Stimulated activated CD4-positive, alpha-beta T cell treated with anti-CD3 and anti-CD28 coated beads, Interleukin-4, amount 100 ng/mL, for 48 hours (primary cell): ENCODE measurements around the gene GDE1.

Experiments
- DNase-seq, 2 donors: peaks; one replicate each; pipeline ENCODE4 v3.0.0-alpha.2; 2020; ENCODE audit warnings: low read depth in 2 of 2

Gene GDE1

DNA sequence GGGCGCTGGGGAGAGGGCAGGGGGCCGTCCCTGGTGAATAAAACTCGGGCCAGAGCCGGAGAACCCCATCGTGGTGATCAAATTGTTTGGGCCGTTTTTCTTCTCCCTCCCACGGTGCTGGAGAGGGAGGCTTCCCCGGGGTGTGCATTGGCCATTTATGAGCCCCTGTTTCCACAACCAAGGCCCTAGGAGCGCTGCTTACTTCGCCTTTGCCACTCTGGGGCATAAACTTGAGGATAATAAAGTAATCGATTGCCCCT is 2.4 kb upstream of the GDE1 start:
- no peak for DNase-seq

DNA sequence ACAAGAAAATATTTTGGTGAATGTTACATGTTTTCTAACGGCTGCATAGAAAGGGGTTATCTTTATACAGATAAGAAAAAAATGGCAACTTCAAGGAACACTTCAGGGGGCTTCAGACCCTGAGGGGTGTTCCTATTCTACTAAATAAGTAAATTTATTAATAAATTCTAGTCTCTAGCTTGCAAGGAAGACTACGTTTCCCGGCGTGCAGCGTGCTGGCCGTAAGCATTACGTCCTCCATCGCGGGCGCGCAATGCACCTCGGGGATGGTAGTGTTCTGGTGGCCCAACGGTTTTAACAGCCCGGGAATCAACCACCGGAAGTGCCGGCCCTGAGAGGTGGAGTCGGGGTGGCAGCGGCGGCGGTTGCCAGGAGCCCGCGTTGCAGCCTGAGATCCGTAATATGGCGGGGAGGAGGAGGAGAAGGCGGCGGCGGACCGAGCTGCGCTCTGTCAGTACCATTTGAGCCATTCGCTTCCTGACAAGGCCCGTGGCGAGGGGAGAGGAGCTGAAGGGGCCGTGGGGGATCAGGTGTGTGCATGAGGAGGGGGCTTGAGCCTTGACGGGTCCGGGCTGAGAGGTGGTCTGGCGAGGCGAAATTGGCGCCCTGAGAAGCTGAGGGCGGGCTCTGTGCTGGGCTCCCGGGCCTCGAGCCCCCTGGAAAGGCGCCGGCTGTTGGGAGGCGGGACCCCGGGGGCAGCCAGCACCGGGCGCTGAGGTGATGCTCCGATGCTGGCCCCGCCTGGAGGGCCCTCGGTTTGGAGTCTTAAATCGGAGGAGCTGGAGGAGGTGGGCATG is 1.9 kb upstream of the GDE1 start, which contains the start of gene CCP110:
Gene CCP110, plus strand, starts transcription at position 384 of the 797 bp plus-strand sequence. CDS start 3,940 bp downstream, outside the sequence.
- DNase-seq: peak; percentile 92 to 94

DNA sequence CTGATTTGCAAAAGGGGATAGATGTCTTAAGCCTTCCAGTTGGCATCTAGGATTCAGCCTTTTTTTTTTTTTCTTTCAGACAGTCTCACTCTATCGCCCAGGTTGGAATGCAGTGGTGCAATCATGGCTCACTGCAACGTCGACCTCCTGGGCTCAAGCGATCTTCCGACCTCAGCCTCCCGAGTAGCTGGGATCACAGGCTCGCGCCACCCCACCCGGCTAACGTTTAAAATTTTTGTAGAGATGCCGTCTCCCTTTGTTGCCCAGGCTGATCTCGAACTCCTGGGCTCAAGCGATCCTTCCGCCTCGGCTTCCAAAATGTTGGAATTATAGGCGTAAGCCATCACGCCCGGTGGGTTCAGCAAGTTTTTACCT is 1.3 kb upstream of the GDE1 start:
- DNase-seq: no peak

DNA sequence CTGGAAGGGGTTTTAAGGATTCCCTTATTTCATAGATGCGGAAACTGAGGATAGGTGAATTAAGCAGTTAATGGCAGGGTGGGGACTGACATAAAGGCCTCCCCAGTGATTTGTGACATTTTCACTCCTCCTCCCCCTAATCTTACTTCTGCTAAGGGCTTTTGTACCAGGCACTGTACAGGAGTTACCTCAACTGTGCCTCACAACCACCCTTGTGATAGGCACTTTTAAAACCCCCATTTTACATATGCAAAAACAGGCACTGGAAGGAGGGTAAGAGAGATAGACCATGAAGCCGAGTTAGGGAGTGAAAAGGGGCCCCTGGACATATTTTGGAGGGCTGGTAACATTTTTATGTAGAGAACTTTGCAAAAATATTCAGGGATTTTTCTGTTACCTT is 862 bp upstream of the GDE1 start:
- no peak for DNase-seq

DNA sequence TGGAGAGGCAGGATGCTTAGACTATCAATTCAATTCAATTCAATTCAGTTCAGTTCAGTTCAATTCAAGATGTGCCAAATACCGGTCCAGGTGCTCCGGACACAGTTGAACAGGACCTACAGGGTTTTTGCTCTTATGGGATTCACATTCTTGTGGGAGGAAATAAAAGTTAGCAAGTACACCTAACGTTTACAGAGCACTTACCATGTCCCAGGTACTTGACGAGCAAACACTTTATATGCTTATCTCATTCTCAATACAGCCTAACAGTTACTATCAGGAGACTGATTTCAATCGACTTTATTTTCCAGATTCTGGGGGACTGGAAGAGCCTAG is 467 bp upstream of the GDE1 start:
- DNase-seq: no peak

DNA sequence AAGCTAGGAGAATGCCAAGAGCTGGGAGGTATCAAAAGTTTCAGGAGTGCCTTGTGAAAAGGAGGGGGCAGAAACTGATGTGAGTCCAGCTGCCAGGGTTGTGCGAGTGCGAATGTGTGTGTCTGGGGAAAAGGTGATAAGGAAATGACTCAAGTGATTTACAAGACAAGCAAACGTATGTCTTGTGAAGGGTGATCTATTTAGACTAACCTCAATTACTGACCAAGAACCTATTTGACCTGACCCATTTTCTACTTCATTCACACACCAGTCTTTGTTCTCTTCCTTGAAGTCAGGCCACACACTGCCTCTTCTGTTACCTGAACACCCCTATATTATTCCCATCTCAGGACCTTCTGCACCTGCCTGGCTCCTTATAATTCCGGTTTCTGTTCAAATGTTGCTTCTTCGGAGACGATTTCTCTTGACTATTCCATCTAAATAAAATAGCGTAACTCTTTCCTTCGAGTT is 1.0 kb downstream of the GDE1 start:
- no peak for DNase-seq

DNA sequence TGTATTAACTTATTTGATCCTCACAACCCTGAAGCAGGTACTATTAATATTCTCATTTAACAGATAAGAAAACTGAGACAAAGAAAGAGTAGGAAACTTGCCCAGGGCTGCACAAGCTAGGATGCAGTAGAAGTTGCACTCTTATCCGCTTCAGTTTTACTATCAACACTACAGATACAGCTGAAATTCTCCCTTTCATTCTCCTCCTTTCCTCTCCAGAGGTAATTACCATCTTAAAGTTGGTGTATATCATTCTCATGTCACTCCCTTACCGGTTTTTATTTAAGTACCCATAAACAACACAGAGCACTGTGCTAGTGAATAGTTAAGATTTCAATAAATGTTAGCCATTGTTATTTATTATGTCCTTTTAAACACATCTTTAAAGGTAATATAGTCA is 3.5 kb downstream of the GDE1 start:
- DNase-seq: no peak

DNA sequence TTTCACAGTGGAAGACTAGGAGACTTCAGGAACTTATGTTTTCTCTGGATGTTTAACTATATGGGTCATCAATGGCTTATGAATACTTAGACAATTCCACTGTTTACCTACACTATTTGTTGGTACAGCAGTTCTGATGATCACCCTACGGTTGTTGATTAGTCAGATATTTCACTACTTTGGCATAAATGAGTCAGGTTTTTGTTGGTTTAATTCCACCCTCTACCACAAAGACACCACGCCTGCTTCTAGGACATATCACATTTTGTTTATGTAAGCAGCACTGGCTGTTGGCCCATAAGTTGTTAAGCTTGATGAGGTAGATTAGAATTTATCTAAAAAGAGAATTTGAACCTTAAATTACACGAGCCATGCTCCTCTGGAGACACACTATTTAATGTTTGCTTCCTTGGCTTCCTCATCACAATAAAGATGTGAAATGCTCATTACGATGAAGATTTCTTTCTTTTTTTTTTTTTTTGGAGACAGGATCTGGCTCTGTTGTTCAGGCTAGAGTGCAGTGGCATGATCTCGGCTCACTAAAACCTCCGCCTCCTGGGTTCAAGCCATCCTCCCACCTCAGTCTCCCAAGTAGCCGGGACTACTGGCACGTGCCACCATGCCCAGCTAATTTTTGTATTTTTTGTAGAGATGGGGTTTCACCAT is 4.3 kb downstream of the GDE1 start:
- no peak for DNase-seq

DNA sequence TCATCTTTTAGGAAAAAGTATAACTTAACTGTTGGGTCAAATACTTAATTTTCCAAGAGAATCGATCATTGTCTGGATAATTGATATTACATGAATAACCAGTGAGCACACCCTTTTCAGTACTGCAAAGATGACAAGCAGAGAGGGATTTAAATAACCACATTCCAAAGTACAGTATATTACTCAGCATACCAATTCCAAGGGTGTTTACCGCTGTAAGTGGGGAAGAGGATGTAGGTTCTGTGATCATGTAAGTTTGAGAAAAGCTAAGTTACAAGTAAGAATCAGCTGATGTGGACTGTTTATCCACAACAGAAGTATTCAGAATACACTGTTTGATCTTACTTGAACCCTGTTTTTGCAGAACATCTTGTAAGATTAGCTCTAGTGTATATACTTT is 6.1 kb downstream of the GDE1 start:
- no peak for DNase-seq

DNA sequence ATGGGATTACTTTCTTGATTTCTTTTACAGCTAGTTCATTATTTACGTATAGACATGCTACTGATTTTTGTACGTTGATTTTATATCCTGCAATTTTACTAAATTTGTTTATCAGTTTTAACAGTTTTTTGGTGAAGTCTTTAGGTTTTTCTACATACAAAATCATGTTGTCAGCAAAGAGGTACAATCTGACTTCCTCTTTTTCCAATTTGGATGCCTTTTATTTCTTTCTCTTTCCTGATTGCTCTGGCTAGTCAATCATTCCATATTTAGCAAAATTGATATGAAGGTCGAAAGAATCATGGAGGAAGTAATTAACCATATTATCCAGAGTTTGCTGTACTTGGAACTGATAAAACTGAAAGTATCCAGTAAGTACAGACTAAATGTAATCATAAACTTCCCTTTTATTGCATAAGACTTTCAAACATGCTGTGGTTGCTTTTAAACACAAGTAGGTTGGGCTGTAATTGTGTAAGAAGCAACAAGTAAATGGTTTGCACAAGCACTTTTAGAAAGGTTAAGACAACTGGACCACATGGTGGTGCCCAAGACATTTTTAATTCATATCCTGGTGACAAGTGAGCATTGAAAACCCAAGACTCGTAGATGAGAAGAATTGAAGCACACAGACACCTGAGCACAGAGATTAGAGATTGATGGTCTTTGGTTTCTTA is 8.4 kb downstream of the GDE1 start:
- no peak for DNase-seq

DNA sequence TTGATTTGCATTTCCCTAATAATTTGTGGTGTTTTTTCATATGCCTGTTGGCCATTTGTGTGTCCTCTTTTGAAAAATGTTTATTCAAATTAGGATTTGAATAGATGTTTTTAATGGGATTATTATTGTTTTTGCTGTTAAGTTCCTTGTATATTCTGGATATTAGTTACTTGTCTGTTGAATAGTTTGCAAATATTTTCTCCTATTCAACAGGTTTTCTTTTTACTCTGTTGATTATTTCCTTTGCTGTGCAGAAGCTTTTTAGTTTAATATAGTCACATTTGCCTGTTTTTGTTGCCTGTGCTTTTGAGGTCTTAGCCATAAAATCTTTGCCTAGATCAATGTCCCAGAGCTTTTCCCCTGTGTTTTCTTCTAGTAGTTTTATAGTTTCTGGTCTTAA is 9.6 kb downstream of the GDE1 start:
- DNase-seq: no peak

DNA sequence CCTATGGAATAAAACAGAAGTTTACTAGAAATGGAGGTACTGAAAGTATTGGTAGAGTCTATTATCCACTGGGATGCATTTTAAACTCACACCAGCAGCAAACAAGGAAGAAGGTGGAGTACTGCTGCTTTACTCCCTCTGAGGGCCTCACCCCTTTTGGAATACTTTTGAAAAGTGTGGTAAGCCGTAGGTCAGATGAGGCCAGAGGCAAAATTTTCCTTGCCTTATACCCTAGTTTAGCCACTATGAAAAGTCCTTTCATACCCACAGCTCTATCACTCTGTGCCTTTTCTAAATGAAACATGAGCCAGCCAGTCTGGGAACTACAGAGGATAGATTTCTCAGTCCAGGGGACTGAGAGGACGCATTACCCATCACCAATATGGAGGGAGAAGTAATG is 14.0 kb downstream of the GDE1 start:
- DNase-seq: no peak

DNA sequence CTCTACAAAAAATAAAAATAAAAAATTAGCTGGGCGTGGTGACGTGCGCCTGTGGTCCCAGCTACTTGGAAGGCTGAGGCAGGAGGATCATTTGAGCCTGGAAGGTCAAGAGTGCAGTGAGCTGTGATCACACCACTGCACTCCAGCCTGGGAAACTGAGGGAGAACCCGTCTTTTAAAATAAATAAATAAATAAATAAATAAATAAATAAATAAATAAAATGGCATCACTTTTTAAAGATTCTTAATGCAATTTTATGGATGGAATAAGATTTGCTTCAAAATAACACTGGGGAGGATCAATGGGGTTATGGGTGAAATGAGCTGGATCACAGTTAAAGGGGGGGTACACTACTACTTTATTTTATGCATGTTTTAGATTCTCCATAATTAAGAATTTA is 14.9 kb downstream of the GDE1 start:
- DNase-seq: no peak

DNA sequence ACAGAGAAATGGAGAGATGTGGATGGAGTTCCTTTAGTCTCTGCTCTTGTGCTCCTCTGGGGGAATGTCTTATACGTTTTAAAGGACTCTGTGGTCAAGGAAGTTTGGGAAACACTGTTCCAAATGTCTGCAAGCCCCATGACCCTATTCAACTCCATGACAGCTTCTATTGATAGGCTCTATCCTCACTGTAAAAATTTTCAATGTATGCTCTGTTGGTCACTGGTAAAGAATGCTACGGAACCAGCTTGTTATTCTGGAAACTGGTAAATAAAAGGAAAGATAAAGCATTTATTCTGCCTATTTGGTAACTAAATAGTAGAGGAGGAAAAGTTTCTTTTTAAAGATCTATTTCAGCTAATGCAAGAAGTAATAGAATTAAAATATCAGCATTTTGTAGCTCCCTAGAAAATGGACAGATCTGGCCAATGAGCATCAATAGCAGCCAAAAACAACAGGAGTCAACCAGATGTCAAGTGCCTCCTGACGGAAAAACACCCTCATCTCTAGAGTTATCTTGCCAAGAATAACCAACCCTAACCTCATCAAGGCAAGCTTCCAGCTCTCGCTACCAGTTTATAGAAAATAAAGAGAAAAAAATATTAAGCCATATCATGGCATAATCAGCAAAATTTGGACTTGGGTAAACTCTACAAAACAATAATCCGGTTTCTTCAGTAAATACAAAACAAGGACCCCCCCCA is 16.1 kb downstream of the GDE1 start:
- no peak for DNase-seq

DNA sequence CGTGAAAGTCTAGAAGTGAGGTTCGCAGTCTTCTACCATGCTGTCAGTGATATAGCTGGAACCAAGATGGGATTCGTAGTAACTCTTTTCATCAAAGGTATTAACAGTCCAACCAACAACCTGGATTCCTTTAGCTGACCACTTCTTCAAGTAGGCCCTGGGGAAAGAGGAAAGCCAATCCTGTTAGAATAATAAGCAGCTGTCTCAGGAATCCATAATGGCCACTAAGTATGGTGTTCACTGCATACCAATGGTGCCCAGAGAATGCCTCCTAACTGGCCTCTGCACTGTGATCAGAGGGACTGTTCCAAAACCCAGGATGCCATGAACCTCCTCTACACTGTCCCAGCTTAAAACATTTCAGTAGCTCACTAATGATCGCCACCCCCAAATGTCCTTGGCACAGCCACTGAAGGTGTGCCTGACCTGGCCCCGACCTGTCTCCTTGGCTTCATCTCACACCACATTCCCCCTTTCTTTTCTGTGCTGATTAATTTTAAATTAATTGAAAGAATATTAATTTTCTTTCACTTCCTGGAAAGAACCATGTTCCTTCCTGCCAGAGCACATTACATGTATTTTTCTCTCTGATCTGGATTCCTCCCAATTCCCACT is 18.3 kb downstream of the GDE1 start:
- no peak for DNase-seq

DNA sequence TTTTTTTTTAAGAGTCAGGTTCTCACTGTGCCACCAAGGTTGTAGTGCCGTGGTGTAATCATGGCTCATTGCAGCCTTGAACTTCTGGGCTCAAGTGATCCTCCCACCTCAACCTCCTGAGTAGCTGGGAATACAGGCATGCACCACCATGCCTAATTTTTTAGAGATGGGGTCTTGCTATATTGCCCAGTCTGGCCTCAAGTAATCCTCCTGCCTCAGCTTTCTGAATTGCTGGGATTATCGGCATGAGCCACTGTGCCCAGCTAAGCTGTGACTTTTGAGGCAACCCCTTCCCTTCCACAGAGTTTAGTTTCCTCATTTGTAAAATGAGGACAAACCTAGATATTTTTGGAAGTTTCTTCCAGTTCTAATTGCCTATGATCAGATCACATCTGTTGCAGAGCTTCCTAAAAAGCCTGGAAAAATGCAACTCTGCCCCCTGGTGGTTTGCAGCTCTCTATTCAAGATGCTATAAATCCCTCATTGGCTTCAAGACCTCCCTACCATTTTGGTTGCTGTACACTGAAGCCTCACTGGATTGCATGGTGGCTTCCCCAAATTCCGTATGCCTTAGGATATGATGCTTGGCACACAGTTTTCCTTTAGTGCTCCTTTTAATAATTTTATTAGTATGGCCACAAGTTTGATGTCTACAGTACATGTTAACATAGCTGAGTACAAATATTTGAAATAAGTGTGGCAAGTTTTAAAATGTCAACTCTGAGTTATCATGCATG is 19.3 kb downstream of the GDE1 start:
- DNase-seq: peak; percentile 52 to 53

DNA sequence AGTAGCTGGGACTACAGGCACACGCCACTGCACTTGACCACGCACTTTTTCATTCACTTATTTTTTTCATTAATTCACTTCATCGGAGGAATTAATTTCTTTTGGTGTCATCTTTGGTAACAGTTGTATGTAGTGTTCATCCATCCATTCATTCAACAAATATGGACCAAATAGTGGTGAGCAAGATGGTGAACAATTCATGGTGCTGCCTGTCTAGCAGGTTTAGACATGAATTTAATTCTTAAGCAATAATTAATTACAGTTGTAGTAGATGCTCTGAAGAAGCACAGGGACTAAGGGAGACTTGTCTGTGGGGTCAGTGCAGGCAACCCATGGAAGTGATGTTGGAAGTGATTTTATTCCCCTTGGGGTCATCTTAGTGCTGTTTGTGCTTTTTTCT is 22.4 kb downstream of the GDE1 start:
- DNase-seq: no peak

DNA sequence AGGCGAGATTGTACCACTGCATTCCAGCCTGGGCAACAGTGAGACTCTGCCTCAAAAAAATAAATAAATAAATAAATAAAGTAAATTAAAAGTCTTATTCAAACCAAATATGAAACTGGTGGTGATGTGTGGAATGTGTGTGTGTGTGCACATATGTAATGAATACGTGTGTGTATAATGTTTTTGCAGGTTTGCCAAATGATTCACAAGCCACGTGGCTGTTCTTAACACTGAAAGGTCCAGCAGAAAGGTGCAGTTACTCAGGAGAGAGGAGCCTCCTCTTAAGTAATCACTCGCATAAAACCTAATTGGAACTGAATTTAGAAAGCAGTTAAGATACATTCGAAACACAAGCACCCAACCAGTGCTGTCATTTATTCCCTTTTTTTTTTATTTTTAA is 22.9 kb downstream of the GDE1 start:
- no peak for DNase-seq

DNA sequence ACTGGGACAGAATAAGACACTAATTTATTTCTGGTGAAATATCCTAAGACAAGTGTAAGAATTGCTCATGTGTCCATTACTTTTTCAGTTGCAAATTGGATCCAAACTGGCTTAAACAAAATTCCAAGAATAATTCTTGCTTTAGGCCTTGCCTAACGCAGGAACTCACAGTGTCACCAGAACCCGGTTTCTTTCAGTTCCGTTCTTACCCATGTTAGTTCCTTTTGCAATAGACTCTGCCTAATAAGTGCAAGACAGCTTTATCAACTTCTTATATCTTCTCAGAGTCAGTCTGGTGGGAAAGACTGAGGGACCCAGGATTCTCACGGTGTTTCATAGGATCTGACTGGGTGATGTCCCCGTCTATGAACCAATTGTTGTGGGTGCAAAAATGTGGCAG is 24.7 kb downstream of the GDE1 start:
- no peak for DNase-seq

DNA sequence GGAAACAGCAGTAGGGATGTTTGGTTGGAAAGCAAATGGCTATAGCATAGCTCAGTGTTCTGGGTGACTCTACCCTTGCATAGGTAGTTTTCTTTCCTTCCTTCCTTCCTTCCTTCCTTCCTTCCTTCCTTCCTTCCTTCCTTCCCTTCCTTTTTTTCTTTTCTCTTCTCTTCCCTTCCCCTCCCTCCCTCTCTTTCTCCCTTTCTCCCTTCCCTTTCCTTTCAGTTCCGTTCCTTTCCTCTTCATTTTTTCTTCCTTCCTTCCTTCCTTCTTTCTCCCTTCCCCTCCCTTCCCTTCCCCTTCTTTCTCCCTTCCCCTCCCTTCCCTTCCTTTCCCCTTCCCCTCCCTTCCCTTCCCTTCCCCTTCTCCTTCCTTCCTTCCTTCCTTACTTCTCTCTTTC is 31.3 kb downstream of the GDE1 start:
- no peak for DNase-seq

DNA sequence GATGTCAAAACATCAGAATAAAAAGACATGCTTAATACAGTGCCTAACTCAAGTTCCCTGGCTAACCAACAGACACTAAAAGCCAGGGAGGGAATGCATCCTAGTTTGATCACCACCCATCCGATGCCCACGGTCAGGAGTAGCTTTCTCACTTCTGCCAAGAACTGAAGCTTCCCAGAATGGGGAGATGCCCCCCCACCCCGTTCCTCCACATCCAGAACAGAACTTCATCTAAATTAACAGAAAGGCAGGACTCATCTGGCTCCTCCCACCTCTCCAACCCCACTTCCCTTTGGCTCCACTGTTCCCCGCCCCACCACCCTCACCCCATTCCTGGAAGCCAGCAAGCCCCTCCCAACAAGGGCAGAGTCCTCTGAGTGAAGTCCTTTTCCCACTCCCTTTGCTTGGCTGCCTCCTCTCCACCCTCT is 33.7 kb downstream of the GDE1 start:
- DNase-seq: no peak
